ENCODE results near the gene ARL4A. TPM values are rescaled to one million over a fixed set of nuclear protein-coding genes. Genes with fewer than 3 reads are reported as not detected.

ARL4A gene
- polyA plus RNA-seq, 1 experiment: 31.0 TPM

GRCh38 chr7:12701433-12701832 lies 14.0 kb downstream of the ARL4A start:
- POLR2A ChIA-PET: no interaction called here
- CTCF ChIA-PET: interaction anchor here (0.6 to 1.6 kb wide), 2 partner anchors 14 to 15 kb away, joined by 3 to 4 read pairs; partner anchors contain the start of gene ARL4A

GRCh38 chr7:12703881-12704280 lies 16.4 kb downstream of the ARL4A start:
- ChIA-PET POLR2A (no interaction called here), CTCF (interaction anchor here (1.3 to 1.6 kb wide), 2 partner anchors 17 to 20 kb away, joined by 3 to 8 read pairs; partner anchors contain the start of gene ARL4A)
- no peak for DNase-seq (ENCODE audit: low read depth, low spot score)
- Histone ChIP-seq H3K9me3 (ENCODE audit: control insufficient read depth, insufficient read depth, low read length) (peaks cover 10% of the 10 kb centered on the region), H3K27ac (ENCODE audit: low read depth, low read length) (no peak overlapping the region), H3K4me3 (ENCODE audit: low read depth, low read length) (no peak overlapping the region), H3K27me3 (ENCODE audit: control insufficient read depth, insufficient read depth, low read length) (no peaks in the 10 kb centered on the region)
- TF ChIP-seq CTCF (IDR thresholded peaks at IDR 0.05; ENCODE audit: low read depth, low read length): no peak

More at GRCh38 chr7:12701433-12701832, 14.0 kb downstream of the ARL4A start:
- DNase-seq (ENCODE audit: low read depth, low spot score): no peak
- TF ChIP-seq CTCF (IDR thresholded peaks at IDR 0.05; ENCODE audit: low read depth, low read length): no peak
- Histone ChIP-seq H3K4me3 (ENCODE audit: low read depth, low read length) (no peak overlapping the region), H3K27ac (ENCODE audit: low read depth, low read length) (no peak overlapping the region), H3K9me3 (ENCODE audit: control insufficient read depth, insufficient read depth, low read length) (peaks cover 10% of the 10 kb centered on the region), H3K27me3 (ENCODE audit: control insufficient read depth, insufficient read depth, low read length) (no peaks in the 10 kb centered on the region)

- H3K9me3 ChIP-seq (ENCODE audit: control insufficient read depth, insufficient read depth, low read length): peaks cover 3% of the 10 kb centered on the region; the same call in 1 of the 2 replicates
- no peak for DNase-seq (ENCODE audit: low read depth, low spot score)
- no peak overlapping the region for H3K27ac ChIP-seq (ENCODE audit: low read depth, low read length)
- ChIA-PET CTCF (interaction anchor here (2.0 kb wide), 1 partner anchor 19 kb away, joined by 10 read pairs; the partner anchor contains the start of gene ARL4A), POLR2A (no interaction called here)
- H3K27me3 ChIP-seq (ENCODE audit: control insufficient read depth, insufficient read depth, low read length): no peaks in the 10 kb centered on the region
- TF ChIP-seq CTCF (IDR thresholded peaks at IDR 0.05; ENCODE audit: low read depth, low read length): no peak
- no peak overlapping the region for H3K4me3 ChIP-seq (ENCODE audit: low read depth, low read length)
Measured at GRCh38 chr7:12705878-12706277, 18.4 kb downstream of the ARL4A start.

- no peak for DNase-seq (ENCODE audit: low read depth, low spot score)
- Histone ChIP-seq H3K27ac (ENCODE audit: low read depth, low read length) (no peak overlapping the region), H3K4me3 (ENCODE audit: low read depth, low read length) (no peak overlapping the region), H3K27me3 (ENCODE audit: control insufficient read depth, insufficient read depth, low read length) (no peaks in the 10 kb centered on the region), H3K9me3 (ENCODE audit: control insufficient read depth, insufficient read depth, low read length) (peaks cover 7% of the 10 kb centered on the region)
- TF ChIP-seq CTCF (IDR thresholded peaks at IDR 0.05; ENCODE audit: low read depth, low read length): no peak
- POLR2A ChIA-PET: no interaction called here
- CTCF ChIA-PET: interaction anchor here (2.0 kb wide), 1 partner anchor 20 kb away, joined by 10 read pairs; the partner anchor contains the start of gene ARL4A
Measured at GRCh38 chr7:12706900-12707536, 19.6 kb downstream of the ARL4A start.

GRCh38 chr7:12708314-12708713 lies 20.9 kb downstream of the ARL4A start:
- ChIA-PET CTCF (no interaction called here), POLR2A (no interaction called here)
- H3K4me3 ChIP-seq (ENCODE audit: low read depth, low read length): no peak overlapping the region
- no peak for TF ChIP-seq CTCF (IDR thresholded peaks at IDR 0.05; ENCODE audit: low read depth, low read length)
- DNase-seq (ENCODE audit: low read depth, low spot score): no peak
- H3K27me3 ChIP-seq (ENCODE audit: control insufficient read depth, insufficient read depth, low read length): no peaks in the 10 kb centered on the region
- H3K27ac ChIP-seq (ENCODE audit: low read depth, low read length): no peak overlapping the region
- peaks cover 4% of the 10 kb centered on the region; the same call in 1 of the 2 replicates for H3K9me3 ChIP-seq (ENCODE audit: control insufficient read depth, insufficient read depth, low read length)
